GM11168 (cell line): ENCODE data around the gene KARS1.
"Not testable (repeated sequence)": the region's sequence is repeated elsewhere in the genome, so short reads cannot be mapped to it uniquely, and the experiment has no call there.

ENCODE experiments used
- in situ Hi-C: fragments of 300-500 bp; cut with MboI; formaldehyde crosslinking; loops from one replicate; pipeline ENCODE4 v1.12.0; 2022; ENCODE audit warnings: low sequenced_read_pairs; ENCODE audit not compliant: unreplicated experiment

Gene KARS1

DNA sequence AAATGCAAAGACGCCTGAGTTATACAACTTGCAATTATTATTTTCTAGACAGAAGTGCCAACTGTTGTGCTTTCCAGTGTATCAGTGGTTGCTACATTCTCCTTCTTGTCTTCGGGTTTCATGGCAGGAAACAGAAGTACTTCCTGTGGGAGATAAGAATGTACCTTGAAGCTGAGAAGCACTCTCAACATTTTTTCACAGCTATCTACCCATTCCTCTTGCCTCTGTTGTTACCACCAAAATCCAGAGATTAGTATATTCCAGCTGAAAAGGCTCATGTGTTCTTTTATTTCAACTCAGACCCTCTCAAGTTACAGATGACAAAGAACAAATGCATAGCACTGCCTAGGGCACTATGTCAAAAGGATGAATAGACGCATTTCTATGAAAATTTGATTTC is 19.6 kb downstream of the KARS1 start:
- in situ Hi-C loops = no loop called here

DNA sequence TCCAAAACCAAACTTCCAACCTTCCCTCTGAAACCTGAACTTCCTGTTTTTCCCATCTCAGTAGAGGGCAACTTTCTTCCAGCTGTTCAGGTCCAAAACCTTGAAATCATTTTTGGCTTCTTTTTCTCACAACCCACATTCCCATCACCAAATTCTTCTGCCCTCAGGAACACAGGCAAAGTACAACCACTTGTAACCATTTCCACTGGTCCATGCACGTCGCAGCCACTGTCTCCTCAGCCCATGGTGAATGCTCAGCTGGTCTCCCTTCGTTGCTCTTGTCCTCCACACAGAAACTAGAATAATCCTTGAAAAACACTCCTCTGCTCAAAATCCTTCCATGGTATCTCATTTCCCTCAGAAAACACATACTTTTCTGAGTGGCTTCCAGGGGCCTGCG is 20.7 kb downstream of the KARS1 start:
- in situ Hi-C loops = no loop called here

DNA sequence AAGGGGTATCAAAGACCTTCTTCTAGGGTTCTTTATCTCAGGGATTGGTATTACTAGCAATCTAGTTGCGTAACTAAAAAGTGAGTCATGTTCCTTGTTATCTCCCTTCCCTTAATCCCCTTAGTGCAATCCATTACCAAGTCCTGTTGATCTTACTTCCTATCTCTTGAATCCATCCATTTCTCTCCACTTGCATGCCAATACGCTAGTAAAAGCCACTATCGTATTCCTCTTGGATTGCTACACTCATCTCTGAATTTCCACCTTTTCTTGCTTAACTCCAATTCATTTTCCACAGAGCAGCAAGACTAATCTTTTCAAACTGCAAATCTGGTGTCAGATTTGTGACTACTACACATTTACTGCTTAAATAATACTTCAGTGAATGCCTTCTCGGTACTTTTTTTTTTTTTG is 22.5 kb downstream of the KARS1 start:
- in situ Hi-C loops = no loop called here

- in situ Hi-C loops = no loop called here
These were observed 24.5 kb downstream of the KARS1 start, which contains the start of gene ADAT1 for GRCh38 chr16:75622761-75623605. Gene ADAT1, minus strand, starts transcription at chr16:75623281. Its CDS starts 2,482 bp downstream, at chr16:75620799.

GRCh38 chr16:75621170-75621477 is 26.3 kb downstream of the KARS1 start:
- in situ Hi-C loops = no loop called here

- in situ Hi-C loops = no loop called here
These were observed 26.9 kb downstream of the KARS1 start for GRCh38 chr16:75620326-75621169.

DNA sequence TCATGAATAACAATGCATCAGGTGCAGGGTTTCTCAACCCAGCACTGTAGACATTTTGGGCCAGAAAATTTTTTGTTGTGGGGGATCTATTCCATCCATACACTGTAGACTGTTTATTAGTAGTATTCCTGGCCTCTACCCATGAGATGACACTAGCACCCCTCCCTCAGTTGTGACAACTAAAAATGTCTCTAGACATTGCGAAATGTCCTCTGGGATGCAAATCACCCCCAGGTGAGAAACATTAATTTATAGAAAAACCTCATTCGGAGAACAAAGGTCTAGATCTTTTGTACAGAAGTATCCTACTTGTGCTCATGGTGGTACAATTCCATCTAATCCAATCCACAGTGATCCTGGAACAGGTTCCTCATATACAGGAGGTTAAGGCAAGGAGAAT is 28.7 kb downstream of the KARS1 start:
- in situ Hi-C loops = no loop called here

DNA sequence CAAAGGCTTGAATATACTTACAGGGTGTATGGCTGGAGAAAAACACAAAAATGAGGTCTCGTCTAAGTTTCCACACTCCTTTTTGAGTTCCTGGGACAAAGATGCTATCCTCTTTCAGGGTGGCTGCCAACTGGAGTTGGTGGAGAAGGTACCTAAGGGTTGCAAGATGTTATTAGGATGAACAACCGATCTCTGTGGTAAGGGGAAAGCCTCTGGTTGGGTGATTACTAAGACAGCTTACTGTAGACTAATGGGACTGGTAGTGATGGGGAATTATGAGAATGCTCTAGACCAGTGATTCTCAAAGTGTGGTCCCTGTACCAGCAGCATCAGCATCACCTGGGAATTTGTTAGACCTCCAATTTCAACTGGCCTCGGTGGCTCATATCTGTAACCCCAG is 30.3 kb downstream of the KARS1 start:
- in situ Hi-C loops = no loop called here

DNA sequence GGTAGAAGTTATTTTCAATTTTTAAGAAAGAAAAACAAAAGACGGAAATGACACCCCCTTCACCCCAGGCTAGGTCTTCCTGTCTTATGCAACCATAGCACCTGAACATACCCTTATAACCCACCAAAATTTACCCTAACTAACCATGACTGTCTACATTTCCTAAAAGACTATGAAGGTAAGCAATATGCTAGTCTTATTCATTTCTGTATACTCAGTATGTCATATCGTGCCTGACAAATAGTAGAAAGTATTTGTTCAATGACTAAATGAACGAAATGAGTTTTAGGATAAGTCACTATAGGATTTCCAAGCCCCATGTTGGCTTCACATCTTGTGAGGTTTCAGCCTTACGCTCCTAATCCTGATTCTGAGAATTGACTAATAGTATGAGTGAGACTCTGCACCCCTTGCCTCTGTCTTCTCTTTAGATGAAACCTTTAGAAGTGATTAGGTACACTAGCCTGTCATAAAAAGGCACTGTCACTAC is 30.9 kb downstream of the KARS1 start:
- in situ Hi-C loops = no loop called here

DNA sequence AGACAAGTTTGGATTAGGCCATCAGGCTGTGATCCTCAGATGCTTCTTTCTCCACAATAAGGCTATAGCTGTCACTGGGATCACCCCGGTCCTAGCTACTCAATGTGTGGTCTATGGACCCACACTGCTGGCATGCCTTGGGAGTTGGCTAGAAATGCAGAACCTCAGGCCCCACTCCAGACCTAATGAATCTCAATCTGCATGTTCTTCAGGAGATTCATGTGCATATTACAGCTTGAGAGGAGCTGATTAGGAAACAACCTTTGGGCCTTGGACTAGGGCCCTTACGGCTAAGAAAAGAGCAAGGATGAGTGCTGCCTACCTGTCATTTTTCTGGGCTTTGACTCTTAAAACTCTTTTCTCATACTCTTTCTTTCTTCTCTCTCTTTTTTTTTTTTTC is 31.8 kb downstream of the KARS1 start:
- in situ Hi-C loops = no loop called here

- in situ Hi-C loops = no loop called here
These were observed 33.2 kb downstream of the KARS1 start for GRCh38 chr16:75614066-75614897.

GRCh38 chr16:75606507-75606906 is 41.0 kb downstream of the KARS1 start:
- in situ Hi-C loops = no loop called here

GRCh38 chr16:75603241-75603640 is 44.2 kb downstream of the KARS1 start:
- in situ Hi-C loops = no loop called here

- in situ Hi-C loops = no loop called here
These were observed 47.8 kb downstream of the KARS1 start for GRCh38 chr16:75599452-75600277.

DNA sequence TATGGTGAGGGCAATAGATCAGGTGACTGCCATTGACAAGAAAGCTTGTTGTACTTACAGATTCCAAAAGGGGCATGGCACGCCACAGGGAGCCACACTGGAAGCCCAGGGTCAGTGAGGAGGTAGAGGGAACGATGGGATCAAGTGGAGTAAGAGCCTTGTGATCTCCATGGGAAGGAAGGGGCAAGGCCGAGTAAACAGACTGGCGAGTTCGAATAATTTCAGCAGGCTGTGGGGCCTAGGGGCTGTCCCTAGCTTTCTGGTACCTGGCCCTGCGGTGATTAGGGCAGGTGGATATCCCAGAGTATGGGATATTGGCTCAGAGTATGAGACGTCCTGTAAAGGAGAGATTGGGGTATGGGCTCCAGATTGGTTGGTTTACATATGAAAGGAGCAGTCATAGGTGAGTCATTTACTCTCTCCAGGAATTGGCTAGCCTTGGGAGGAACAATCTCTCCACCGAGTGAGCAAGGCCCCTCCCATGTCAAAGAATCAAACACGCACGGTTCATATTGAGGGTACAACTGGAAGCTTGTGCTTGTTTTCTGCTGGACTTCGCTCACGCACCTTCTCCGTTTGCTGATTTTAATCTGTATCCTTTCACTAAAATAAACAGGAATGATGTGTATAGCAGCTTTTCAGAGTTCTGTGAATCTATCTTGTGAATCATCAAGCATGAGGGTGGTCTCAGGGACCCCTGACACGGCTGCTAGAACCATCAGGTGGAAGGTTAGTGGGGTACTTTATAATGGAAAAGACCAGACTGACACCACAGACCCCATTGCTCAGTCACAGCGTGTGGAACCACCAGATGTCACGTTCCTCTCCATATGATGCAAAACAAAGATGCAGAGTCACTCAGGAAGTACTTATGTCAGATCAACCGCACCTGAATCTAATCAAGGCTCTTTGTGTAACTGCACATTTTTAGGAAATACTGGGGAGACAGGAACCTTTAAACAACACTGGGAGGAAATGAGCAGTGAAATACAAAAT is 53.3 kb downstream of the KARS1 start:
- in situ Hi-C loops = no loop called here

- in situ Hi-C loops = no loop called here
These were observed 54.2 kb downstream of the KARS1 start for GRCh38 chr16:75593308-75593707.

DNA sequence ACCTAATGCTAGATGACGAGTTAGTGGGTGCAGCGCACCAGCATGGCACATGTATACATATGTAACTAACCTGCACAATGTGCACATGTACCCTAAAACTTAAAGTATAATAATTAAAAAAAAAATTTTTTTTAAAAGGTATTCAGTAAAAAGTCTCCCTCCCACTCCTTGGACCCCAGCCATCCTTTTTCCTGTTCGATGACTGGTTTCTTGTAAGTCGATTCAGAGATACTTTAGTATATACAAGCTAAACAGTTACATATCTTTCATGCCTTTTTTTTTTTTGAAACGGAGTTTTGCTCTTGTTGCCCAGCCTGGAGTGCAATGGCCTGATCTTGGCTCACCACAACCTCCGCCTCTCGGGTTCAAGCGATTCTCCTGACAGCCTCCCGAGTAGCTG is 55.5 kb downstream of the KARS1 start:
- in situ Hi-C loops = not testable (repeated sequence)
